Fibroblast of skin of left quadriceps (primary cell): ENCODE results near the gene USP40.
A peak's percentile ranks its signal among the peaks of the same experiment; 100 is the strongest.
"Not testable (repeated sequence)": the region's sequence is repeated elsewhere in the genome, so short reads cannot be mapped to it uniquely, and the experiment has no call there.

Experiments
- DNase-seq, 2 experiments: peaks; one replicate each; pipeline ENCODE4 v3.0.0-alpha.2; 2013; ENCODE audit warnings: low read depth in 2 of 2

The USP40 gene

GRCh38 chr2:233566141-233566956, at the start of gene USP40:
USP40 (minus strand) TSS chr2:233566782; CDS start chr2:233565554, 1,228 bp downstream.
- peak; percentile 79 to 81 for DNase-seq

DNA sequence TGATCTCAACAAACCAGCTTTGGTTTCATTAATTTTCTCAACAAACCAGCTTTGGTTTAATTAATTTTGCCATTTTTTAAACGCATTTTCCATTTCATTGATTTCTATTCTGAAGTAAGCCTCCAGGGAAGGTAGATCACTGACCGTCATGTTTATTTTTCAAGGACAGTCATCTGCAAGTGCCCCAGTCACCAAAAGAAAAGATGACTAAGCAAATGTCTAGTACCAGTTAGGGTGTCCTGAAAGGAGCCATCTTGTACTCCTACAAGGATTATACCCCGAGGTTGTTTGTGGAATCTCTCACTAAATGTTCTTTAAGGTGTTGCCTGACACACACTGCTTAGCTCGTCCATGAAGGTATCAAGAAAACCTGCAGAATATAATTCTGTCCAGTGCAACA, 44.7 kb upstream of the USP40 start:
- no peak for DNase-seq

GRCh38 chr2:233605680-233606079, 39.1 kb upstream of the USP40 start:
- no peak for DNase-seq

GRCh38 chr2:233604826-233605225, 38.2 kb upstream of the USP40 start:
- no peak for DNase-seq

DNA sequence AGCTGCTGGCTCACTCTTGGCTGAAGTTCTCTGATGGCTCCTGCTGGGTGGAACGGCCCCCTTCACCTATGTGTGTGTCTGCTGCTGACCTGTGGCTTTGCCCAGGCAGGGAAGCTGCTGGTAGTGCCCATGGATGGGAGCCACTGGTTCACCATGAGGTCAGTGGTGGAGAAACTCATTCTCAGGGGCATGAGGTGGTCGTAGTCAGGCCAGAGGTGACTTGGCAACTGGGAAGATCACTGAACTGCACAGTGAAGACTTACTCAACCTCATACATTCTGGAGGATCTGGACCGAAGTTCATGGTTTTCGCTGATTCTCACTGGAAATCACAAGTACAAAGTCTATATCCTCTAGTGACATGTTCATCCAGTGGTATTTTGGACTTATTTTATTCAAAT, 36.9 kb upstream of the USP40 start:
- DNase-seq, result no peak

DNA sequence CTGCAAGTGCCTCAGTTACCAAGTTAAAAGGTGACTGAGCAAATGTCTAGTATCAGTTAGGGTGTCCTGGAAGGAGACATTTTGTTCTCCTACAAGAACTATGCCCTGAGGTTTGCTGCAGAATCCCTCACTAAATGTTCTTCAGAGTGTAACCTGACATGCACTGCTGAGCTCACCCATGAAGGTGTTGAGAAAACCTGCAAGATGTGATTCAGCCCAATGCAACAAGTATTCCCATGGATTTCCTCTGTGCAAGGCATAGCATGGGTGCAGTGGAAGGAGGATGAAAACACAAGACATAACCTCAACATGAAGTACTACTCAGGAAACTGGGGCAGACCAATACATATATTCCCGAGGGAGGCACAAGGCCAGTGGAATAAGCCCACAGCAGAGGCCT, 35.5 kb upstream of the USP40 start:
- no peak for DNase-seq

DNA sequence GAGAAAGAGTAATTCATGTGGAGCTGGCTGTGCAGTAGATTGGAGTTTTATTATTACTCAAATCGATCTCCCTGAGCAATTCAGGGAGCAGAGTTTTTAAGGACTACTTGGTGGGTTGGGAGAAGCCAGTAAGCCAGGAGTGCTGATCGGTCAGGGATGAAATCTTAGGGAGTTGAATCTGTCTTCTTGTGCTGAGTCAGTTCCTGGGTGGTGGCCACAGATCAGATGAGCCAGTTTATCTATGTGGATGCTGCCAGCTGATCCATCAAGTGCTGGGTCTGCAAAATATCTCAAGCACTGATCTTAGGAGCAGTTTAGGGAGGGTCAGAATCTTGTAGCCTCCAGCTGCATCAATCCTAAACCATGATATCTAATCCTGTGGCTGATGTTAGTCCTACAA, 33.8 kb upstream of the USP40 start:
- DNase-seq, result no peak

GRCh38 chr2:233598952-233599351, 32.4 kb upstream of the USP40 start:
- no peak for DNase-seq

DNA sequence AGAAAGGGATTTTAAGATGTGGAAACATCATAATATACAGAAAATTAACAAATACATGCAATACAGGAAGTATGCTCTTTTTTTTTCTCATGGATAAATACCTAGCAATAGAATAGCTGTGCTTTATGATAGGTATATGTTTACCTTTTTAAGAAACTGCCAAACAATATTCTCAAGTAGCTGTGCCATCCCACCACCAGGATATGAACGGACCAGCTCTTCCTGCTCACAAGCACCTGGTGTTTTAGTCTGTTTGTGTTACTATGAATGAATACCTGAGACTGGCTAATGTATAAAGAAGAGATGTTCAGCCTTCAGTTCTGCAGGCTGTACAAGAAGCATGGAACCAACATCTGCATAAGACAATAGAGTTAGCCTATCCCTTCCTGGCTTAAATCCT, 30.9 kb upstream of the USP40 start:
- DNase-seq, result no peak

DNA sequence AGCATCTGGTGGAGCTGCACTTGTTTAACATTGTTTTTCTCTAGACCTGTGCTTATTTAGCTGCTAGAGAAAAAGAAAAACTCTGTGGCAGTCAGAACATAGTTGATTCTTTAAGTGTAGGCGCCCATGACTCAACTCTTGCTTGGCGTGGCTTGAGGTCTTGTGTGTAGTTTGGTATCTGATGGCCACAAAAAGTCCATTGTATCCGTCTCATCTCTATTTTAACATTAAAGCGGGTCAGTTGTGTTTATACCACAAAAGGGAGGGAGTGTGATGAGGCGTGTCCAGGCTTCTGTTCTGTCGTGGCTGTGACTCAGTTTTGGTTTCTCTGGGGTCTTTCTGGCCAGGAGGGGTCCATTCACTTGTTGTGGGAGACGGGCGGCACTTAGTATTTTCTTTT, 26.6 kb upstream of the USP40 start:
- DNase-seq, result no peak

GRCh38 chr2:233592706-233593105, 26.1 kb upstream of the USP40 start:
- DNase-seq, result not testable (repeated sequence)

DNA sequence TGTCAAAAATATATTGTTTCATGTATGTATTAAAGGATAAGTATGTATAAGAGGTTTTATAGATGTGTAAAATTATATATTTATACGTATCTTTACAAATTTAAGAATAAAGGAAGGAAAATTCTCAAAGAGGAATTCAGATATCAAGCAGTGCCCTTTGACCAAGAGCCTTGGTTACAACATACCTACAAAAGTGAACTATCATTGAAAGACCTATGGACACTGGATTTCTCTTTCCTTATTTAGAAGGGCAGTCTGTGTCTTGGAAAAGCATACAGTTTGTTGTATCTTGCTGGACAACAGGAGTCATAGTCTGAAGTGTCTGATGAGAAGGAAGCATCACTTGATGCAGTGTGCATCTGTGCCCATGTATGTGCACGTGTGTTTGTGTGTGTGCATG, 21.8 kb upstream of the USP40 start:
- no peak for DNase-seq

DNA sequence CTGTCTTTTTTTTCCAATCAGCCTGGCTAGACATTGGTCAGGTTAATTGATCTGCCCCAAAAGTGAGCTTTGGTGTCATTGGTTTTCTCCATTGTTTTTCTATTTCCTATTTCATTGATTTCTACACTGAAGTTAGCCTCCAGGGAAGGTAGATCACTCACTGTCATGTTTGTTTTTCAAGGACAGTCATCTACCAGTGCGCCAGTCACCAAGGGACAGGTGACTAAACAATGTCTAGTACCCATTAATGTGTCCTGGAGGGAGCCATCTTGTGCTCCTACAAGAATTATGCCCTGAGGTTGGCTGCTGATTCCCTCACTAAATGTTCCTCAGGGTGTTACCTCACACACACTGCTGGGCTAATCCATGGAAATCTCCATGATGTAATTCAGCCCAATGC, 17.6 kb upstream of the USP40 start:
- DNase-seq, result no peak

DNA sequence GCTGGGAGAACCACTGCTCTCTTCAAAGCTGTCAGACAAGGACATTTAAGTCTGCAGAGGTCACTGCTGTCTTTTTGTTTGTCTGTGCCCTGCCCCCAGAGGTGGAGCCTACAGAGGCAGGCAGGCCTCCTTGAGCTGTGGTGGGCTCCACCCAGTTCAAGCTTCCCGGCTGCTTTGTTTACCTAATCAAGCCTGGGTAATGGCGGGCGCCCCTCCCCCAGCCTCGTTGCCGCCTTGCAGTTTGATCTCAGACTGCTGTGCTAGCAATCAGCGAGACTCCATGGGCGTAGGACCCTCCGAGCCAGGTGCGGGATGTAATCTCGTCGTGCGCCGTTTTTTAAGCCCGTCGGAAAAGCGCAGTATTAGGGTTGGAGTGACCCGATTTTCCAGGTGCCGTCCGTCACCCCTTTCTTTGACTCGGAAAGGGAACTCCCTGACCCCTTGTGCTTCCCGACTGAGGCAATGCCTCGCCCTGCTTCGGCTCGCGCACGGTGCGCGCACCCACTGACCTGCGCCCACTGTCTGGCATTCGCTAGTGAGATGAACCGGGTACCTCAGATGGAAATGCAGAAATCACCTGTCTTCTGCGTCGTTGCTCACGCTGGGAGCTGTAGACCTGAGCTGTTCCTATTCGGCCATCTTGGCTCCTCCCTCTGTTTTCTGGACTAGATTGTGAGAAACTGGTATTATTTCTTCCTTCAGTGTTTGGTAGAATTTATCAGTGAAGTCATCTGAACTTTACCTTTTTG, 16.8 kb upstream of the USP40 start:
- DNase-seq, result not testable (repeated sequence)

DNA sequence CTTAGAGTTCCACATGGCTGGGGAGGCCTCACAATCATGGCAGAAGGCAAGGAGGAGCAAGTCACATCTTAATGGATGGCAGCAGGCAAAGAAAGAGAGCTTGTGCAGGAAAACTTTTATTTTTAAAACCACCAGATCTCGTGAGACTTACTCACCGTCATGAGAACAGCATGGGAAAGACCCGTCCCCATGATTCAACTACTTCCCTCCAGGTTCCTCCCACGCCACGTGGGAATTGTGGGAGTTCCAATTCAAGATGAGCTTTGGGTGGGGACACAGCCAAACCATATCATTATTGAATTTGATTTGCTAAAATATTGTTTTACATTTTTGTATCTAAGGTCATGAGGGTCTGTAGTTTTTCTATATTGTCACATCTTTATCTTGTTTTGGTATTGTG, 10.8 kb upstream of the USP40 start:
- not testable (repeated sequence) for DNase-seq

DNA sequence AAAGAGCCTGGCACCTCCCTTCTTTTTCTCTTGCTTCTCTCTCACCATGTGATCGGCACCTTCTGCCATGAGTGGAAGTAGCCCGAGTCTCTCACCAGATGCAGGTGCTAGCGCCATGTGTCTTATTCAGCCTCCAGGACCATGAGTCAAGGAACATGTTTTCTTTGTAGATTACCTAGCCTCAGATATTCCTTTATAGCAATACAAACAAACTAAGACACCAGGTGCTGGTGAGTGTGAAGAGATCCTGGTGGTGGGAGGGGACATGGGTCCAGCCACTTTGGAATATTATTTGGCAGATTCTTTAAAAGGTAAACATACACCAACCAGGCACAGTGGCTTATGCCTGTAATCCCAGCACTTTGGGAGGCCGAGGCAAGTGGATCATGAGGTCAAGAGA, 5.9 kb upstream of the USP40 start:
- no peak for DNase-seq

- DNase-seq, result no peak
Measured at GRCh38 chr2:233571462-233571861, 4.9 kb upstream of the USP40 start.

- DNase-seq, result no peak
Measured at GRCh38 chr2:233571001-233571400, 4.4 kb upstream of the USP40 start.

GRCh38 chr2:233565685-233566140, 869 bp downstream of the USP40 start:
- DNase-seq, result no peak

DNA sequence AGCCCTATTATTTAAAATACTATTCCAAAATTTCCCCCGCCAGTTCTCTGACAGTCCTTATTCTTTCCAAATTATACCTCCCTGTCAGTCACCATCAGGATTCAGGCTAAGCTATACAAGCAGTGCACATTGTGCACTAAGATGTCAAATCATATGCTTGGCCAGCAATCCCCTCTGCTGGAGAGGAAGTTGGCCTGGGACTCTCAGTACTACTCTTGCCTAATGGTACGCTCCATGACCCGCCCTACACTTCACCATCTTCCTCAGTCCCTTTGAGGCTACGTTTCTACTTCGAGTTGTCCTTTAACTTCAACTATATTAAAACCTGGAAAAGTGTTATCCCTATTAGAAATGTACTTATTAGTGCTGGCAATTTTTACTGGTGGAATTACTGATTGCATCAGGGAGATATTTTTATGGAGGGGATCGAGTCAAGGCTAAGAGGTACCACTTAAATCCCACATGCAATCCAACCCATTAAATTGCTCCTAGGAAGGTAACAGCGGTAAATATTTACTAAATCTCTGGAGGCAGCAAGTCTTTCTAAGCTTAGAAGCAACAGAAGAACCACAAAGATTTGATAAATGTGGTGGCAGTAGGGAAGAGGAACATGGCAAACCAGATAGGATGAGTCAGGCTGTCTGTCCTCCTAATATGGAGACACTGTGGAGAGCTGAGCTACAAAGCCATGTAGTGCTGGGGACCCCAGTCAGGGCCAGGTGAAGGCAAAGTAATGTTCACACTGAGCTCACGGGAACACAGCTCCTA, 2.7 kb downstream of the USP40 start:
- no peak for DNase-seq

DNA sequence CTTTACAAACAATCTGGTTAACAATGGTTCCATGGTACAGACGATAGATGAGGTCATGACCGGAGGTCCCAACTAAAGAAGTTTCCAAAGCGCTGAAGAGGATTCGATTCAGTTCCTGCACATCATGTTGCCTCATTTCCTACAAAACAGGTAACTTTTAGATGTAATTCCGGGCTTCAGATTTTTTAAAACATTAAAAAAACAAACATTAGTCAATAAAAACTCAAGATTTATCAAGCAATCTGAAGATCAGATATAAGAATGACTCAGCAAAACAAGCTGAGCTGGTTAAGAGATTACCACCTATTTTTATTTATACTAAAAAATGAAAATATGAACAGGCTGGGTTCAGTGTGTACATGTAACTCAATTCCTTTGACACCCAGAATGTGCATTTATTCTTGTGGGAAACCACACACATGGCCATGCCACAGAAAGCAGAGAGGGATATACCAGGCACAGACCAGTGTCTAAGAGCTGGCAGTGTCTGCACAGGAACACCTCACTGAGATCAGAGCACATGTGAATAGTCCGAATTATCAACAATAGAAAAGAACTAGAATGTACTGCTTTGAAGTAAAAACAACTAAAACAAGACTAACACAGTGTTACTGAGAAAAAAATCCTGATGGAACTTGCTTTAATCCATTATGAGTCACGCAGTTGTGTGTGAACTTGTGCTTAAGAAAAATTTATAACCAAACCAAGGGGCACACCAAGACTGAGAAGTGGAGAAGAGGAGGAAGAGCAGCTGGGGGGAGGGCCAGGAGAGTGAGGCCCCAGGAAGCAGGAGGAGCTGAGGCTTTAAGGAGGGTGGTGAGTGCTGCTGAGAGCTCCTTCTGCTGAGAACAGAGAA, 9.5 kb downstream of the USP40 start:
- peak; percentile 46 to 51 for DNase-seq
